ENCODE data around the gene EPHA3.

DNA sequence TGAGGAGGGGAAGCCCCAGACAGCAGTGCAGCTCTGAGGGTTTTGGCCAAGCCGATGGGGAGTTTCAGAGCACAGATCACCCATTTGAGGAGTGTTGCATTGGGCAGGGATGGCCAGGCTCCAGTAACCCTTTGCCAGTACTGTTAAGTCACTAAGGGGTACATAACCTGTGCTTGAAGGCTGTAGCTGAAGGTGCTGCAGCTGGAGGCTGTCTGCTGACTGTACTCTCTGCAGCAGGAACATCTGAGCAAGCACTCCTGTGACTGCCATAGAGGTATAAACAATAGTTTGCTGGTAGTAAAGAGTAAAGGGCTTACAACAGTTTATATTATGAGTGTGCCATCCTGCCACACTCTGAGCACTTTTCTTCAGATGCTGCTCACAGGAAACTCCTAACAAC is 297.8 kb downstream of the EPHA3 start:
- TF ChIP-seq, protein P1, sequence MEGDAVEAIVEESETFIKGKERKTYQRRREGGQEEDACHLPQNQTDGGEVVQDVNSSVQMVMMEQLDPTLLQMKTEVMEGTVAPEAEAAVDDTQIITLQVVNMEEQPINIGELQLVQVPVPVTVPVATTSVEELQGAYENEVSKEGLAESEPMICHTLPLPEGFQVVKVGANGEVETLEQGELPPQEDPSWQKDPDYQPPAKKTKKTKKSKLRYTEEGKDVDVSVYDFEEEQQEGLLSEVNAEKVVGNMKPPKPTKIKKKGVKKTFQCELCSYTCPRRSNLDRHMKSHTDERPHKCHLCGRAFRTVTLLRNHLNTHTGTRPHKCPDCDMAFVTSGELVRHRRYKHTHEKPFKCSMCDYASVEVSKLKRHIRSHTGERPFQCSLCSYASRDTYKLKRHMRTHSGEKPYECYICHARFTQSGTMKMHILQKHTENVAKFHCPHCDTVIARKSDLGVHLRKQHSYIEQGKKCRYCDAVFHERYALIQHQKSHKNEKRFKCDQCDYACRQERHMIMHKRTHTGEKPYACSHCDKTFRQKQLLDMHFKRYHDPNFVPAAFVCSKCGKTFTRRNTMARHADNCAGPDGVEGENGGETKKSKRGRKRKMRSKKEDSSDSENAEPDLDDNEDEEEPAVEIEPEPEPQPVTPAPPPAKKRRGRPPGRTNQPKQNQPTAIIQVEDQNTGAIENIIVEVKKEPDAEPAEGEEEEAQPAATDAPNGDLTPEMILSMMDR (IDR thresholded peaks at IDR 0.05; ENCODE audit: extremely low read depth in 1 of 2, insufficient read depth in 1 of 2, low read depth in 1 of 2, low read length in 2 of 2) = no peak
- TF ChIP-seq JUN (IDR thresholded peaks at IDR 0.05; ENCODE audit: borderline replicate concordance, insufficient read depth, insufficient read length, low read depth) = no peak
- TF ChIP-seq FOS (IDR thresholded peaks at IDR 0.05; ENCODE audit: borderline replicate concordance, insufficient read depth, low read length) = no peak
- no peak for TF ChIP-seq GATA2 (IDR thresholded peaks at IDR 0.05; ENCODE audit: insufficient read depth, insufficient read length, low read depth, low read length)
- no peak for TF ChIP-seq EZH2 (IDR thresholded peaks at IDR 0.05; ENCODE audit: borderline replicate concordance, low read depth, low read length, severe bottlenecking)
